HepG2 (cell line): ENCODE measurements around the gene SFXN5. TPM values are rescaled to one million over a fixed set of nuclear protein-coding genes. Genes with fewer than 3 reads are reported as not detected.

Source experiments
- HMG20A ChIP-seq: IDR thresholded peaks from 2 replicates; pipeline ENCODE4 v1.6.1; 2016; ENCODE audit warnings: borderline replicate concordance
- HNRNPL ChIP-seq: fragments of 200-400 bp; formaldehyde crosslinking; IDR thresholded peaks from 2 replicates; pipeline ENCODE4 v1.6.1; 2017; ENCODE audit warnings: mild to moderate bottlenecking, low read depth, low read length
- KDM4B ChIP-seq: sonication (generic); formaldehyde crosslinking; IDR thresholded peaks from 2 replicates; pipeline ENCODE4 v1.4.0; 2020; ENCODE audit warnings: missing genetic modification reagents
- MAF1 ChIP-seq: sonication (generic); formaldehyde crosslinking; IDR thresholded peaks from 2 replicates; pipeline ENCODE4 v1.5.0; 2020; ENCODE audit warnings: missing genetic modification reagents, borderline replicate concordance
- MAFK ChIP-seq, 2 experiments: IDR thresholded peaks in 1 of 2; conservative IDR thresholded peaks in 1 of 2; 2 replicates each; pipeline ENCODE4 v1.6.1; 2011; ENCODE audit warnings: improper control_type of control experiment in 2 of 2, low read length in 2 of 2
- MXI1 ChIP-seq: IDR thresholded peaks from 3 replicates; pipeline ENCODE4 v1.6.1; 2012; ENCODE audit warnings: low read depth, low read length, inconsistent platforms, borderline replicate concordance
- PHF21A ChIP-seq: sonication (generic); formaldehyde crosslinking; IDR thresholded peaks from 2 replicates; pipeline ENCODE4 v1.5.0; 2020; ENCODE audit warnings: mild to moderate bottlenecking, missing genetic modification reagents
- PITX1 ChIP-seq: sonication (generic); formaldehyde crosslinking; IDR thresholded peaks from 2 replicates; pipeline ENCODE4 v1.5.1; 2020; ENCODE audit warnings: mild to moderate bottlenecking, missing genetic modification reagents
- SIX4 ChIP-seq: sonication (generic); formaldehyde crosslinking; IDR thresholded peaks from 2 replicates; pipeline ENCODE4 v1.4.0; 2020; ENCODE audit warnings: missing genetic modification reagents
- SOX13 ChIP-seq, 3 experiments: fragments of 450-650 bp in 1 of 3; sonication (generic) in 1 of 3; formaldehyde crosslinking in 1 of 3; IDR thresholded peaks in 2 of 3; conservative IDR thresholded peaks in 1 of 3; 2 replicates each; pipeline versions ENCODE4 v1.5.0 to v1.6.1; 2016 to 2020; ENCODE audit warnings: antibody characterized with exemption in 1 of 3, mild to moderate bottlenecking in 1 of 3, missing compliant biosample characterization in 1 of 3, missing genetic modification reagents in 1 of 3, moderate library complexity in 1 of 3
- ZIK1 ChIP-seq: sonication (generic); formaldehyde crosslinking; IDR thresholded peaks from 2 replicates; pipeline ENCODE4 v1.5.0; 2020; ENCODE audit warnings: mild to moderate bottlenecking, low read depth, missing genetic modification reagents, borderline replicate concordance
- ZNF383 ChIP-seq: sonication (generic); formaldehyde crosslinking; IDR thresholded peaks from 2 replicates; pipeline ENCODE4 v1.4.0; 2020; ENCODE audit warnings: missing genetic modification reagents, mild to moderate bottlenecking, borderline replicate concordance
- ZNF451 ChIP-seq: sonication (generic); formaldehyde crosslinking; IDR thresholded peaks from 2 replicates; pipeline ENCODE4 v1.5.0; 2020; ENCODE audit warnings: mild to moderate bottlenecking, missing genetic modification reagents
- polyA plus RNA-seq, 8 experiments: library from polyadenylated mRNA; depleted of rRNA in 3 of 8; stranded (reverse) in 7 of 8; unstranded in 1 of 8; fragments of >200 nt; fragmentation: Illumina TruSeq in 4 of 8; extraction: Trizol in 4 of 8; gene quantifications; 2 replicates each; pipeline versions ENCODE4 v1.2.1 to v1.2.3, GENCODE V29; 2011 to 2016; ENCODE audit warnings: low read depth in 4 of 8, missing spikeins in 1 of 8, mixed read lengths in 1 of 8; ENCODE audit not compliant: insufficient read depth in 1 of 8
- total RNA-seq, 5 experiments: library from RNA; depleted of rRNA; stranded (reverse); fragments of >200 nt; fragmentation: Illumina TruSeq; extraction: Trizol; gene quantifications; 2 replicates each; pipeline ENCODE4 v1.2.3, GENCODE V29; 2016; ENCODE audit warnings: low read depth in 1 of 5
- TF ChIP-seq, protein P1 (sequence below): sonication (generic); formaldehyde crosslinking; IDR thresholded peaks from 2 replicates; pipeline ENCODE4 v1.4.0; 2020; ENCODE audit warnings: missing genetic modification reagents
- TF ChIP-seq, protein P2 (sequence below): sonication (generic); formaldehyde crosslinking; IDR thresholded peaks from 2 replicates; pipeline ENCODE4 v1.4.0; 2020; ENCODE audit warnings: missing genetic modification reagents, borderline replicate concordance

Gene SFXN5
- total and polyA plus RNA-seq, 2 of the 13 experiments (the other 11 are each of a cell fraction or from before 2014, with no cell fraction given) = 34.9 to 37.4 TPM

DNA sequence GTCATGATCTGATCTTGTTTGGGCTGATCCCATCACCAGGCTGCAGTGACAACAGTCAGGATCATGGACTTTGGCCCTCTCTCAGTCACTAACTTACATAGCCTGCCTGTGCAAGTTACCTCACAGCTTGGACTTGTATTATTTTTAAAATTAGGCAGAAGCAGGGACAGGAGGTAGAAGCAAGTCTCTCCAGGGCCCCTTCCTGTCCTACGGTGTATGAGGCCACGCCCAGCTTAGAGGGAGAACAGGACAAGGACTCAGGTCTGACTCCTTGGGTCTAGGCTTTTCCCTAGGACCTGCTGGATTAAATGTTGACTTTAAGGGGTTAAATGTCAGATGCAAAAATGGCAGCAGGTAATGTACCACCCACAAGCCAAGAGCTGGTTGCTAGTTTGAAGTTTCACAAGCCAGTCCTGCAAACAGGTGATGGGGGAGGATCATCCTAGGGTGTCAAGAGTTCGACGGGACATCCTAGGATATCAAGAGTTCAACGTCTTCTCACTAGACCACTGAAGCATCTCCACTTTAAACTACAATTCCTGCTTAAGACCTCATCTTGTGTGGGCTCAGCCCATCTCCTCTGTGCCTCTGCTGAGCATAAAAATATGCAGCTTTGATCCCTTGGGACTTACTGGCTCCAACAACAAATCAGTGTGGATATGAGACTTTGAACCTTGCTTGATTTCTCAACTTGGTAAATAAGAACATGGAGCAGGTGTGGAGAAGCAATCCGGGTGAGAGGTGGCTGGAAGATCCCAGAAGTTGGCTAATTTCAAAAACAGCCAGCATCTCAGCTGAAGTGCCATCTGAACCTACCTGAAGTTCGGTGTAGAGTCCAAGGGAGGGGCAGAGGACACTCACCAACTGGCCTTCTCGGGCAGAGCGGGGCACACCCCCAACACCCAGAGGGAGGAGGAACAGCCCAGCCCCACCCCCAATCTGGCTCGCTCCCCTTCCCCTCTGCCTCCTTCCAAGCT, 39.5 kb downstream of the SFXN5 start (continued):
- TF ChIP-seq, protein P1, sequence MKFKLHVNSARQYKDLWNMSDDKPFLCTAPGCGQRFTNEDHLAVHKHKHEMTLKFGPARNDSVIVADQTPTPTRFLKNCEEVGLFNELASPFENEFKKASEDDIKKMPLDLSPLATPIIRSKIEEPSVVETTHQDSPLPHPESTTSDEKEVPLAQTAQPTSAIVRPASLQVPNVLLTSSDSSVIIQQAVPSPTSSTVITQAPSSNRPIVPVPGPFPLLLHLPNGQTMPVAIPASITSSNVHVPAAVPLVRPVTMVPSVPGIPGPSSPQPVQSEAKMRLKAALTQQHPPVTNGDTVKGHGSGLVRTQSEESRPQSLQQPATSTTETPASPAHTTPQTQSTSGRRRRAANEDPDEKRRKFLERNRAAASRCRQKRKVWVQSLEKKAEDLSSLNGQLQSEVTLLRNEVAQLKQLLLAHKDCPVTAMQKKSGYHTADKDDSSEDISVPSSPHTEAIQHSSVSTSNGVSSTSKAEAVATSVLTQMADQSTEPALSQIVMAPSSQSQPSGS (CRISPR knock-in tag) = peak; percentile 87; the same call in 1 of the 2 replicates
- TF ChIP-seq, protein P2, sequence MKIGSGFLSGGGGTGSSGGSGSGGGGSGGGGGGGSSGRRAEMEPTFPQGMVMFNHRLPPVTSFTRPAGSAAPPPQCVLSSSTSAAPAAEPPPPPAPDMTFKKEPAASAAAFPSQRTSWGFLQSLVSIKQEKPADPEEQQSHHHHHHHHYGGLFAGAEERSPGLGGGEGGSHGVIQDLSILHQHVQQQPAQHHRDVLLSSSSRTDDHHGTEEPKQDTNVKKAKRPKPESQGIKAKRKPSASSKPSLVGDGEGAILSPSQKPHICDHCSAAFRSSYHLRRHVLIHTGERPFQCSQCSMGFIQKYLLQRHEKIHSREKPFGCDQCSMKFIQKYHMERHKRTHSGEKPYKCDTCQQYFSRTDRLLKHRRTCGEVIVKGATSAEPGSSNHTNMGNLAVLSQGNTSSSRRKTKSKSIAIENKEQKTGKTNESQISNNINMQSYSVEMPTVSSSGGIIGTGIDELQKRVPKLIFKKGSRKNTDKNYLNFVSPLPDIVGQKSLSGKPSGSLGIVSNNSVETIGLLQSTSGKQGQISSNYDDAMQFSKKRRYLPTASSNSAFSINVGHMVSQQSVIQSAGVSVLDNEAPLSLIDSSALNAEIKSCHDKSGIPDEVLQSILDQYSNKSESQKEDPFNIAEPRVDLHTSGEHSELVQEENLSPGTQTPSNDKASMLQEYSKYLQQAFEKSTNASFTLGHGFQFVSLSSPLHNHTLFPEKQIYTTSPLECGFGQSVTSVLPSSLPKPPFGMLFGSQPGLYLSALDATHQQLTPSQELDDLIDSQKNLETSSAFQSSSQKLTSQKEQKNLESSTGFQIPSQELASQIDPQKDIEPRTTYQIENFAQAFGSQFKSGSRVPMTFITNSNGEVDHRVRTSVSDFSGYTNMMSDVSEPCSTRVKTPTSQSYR = peak; percentile 84; the same call in 1 of the 2 replicates
- peak; percentile 54; the same call in 1 of the 2 replicates for TF ChIP-seq KDM4B
- TF ChIP-seq ZNF451 = peak; percentile 43; the same call in 1 of the 2 replicates
- TF ChIP-seq HMG20A = peak; percentile 98
- no peak for TF ChIP-seq HNRNPL
- TF ChIP-seq SIX4 (CRISPR knock-in tag) = 0 out of 2 replicates have a peak, but pooled peaks have one; percentile 64
- no peak for TF ChIP-seq ZNF383 (CRISPR knock-in tag)
- TF ChIP-seq MXI1 = peak; percentile 48; the same call in 1 of the 3 replicates
- TF ChIP-seq PHF21A (CRISPR knock-in tag) = peak; percentile 97
- peak; percentile 53; the same call in 1 of the 2 replicates for TF ChIP-seq MAF1 (CRISPR knock-in tag)
- 0 out of 4 replicates have a peak, but pooled peaks of 1 of the 2 experiments have one; percentile 1 for TF ChIP-seq MAFK (conservative IDR thresholded peaks at IDR 0.05 in 1 of 2, IDR thresholded peaks at IDR 0.05 in 1 of 2; ENCODE audit: low read length in 2 of 2)
- peak; percentile 64; the same call in 1 of the 2 replicates for TF ChIP-seq ZIK1 (CRISPR knock-in tag)
- TF ChIP-seq SOX13 (IDR thresholded peaks at IDR 0.05) = peak; percentile 80; the same call in 1 of the 2 replicates
- peak; percentile 77 to 84; a peak in 3 of 4 replicates for TF ChIP-seq SOX13 (CRISPR knock-in tag; conservative IDR thresholded peaks at IDR 0.05 in 1 of 2, IDR thresholded peaks at IDR 0.05 in 1 of 2)
- TF ChIP-seq PITX1 (CRISPR knock-in tag) = peak; percentile 82
